Measurements from ENCODE around the gene KRTAP10-5. TPM values are rescaled to one million over a fixed set of nuclear protein-coding genes. Genes with fewer than 3 reads are reported as not detected.
"Not testable (repeated sequence)": the region's sequence is repeated elsewhere in the genome, so short reads cannot be mapped to it uniquely, and the experiment has no call there.

Gene KRTAP10-5
- polyA plus RNA-seq, 3 donors = not detected

DNA sequence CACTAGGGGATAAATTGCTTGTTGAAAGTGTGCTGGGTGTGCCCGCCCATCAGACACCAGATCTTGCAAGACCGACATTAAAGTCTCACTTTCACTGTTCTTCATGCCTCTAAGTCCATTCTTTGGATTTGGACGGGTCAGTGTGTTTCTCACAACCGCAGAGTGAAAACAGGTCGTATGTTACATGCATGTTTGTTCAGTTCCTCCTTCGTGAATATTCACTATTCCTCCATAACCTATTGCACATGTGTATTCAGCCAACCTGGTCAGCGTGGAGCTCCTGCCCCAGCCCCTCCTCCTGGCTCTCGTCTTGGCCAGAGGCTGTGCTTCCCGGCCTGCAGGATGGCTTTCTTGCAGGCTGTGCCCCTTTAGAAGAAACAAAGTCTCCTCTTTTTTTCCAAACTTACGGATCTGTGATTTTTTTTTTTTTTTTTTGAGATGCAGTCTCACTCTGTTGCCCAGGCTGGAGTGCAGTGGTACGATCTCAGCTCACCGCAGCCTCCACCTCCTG is 14.1 kb upstream of the KRTAP10-5 start:
- H3K27ac ChIP-seq (ENCODE audit: low read depth, low read length) = no peak overlapping the region
- 69 to 80% (median 76%) methylated on average over 12 of the region's 12 CpGs for WGBS, 3 donors

DNA sequence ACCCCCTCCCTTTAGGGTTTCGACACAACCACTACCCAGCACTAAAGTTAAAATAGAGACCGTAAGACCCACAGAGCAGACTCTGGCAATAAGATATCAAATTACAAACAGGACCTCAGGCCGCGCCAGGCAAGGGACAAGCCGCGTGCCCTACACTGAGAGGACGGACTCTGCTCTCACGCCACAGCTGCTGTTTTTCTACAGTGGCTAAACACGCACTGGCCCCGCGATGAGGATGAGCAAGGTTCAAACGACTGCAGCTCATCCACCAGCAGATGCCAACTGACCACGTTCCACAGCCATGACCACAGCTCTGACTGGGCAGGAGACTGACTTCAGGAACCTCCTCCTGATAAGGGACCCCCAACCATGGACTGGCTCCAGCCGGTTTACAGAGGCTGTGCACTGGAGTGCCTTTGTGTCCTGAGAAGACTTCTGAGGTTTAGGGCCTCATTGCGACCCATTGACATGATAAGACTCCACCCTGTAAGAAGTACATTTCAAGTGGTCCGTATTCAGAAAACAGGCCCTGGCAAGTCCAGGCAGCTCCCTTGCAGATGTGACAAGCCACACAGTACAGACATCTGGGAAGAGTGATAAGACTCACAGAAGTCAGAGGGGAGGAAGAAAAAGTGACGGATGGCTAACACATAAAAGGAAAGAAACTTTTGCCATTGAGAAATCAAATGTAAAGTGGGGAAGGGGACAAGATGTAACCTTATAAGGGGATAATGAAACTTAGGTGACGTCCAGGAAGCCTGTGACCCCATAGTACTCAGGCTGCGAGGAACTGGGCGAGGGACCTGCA is 13.4 kb upstream of the KRTAP10-5 start:
- WGBS, 3 donors = 41 to 65% (median 55%) methylated on average over 20 of the region's 20 CpGs
- H3K27ac ChIP-seq (ENCODE audit: low read depth, low read length) = no peak overlapping the region

DNA sequence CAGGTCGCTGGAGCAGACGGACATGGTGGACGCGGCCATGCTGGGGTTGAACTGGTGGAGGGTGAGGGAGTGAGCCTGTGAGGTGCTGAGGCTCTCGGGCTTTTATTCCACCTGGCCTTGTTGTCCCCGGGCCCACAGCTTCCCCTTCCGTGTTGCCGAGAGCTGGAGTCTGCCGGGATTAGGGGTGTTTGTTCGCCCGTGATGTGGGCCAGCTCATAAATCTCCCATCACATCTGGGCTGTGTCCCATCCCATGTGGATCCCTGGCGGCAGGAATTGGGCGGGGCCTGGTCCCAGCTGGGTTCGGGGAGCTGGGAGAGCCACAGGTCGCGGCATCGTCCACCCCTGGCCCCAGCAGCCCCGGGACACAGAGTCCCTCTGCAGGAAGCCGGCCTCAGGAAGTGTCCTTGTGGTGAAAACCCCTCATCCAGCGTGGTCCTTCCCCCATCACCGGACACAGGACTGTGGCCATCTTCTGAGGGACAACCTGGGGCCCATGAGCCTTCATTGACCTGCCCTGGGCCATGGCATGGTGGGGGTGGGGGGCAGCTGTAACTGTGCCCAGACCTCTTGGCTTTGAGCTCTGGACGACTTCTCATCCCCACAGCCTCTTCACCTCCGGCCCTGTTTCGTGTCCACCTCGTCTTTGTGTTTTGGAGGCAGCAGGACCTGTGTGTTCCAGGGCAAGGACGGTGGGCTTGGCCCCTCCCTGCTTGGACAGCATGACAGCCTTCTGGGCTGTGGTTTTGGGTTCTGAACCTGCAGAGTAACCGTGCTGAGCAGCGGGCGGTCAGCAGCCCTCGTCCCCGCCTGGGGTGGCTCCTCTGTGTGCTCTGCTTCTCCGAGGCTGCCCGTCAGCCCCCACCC is 12.3 kb upstream of the KRTAP10-5 start, which contains the start of gene KRTAP10-6:
Gene KRTAP10-6 (minus strand): TSS at position 60 of the 866 bp plus-strand sequence. CDS start 21 bp downstream, at position 39.
- 45 to 60% (median 59%) methylated on average over 33 of the region's 33 CpGs for WGBS, 3 donors
- H3K27ac ChIP-seq (ENCODE audit: low read depth, low read length) = no peak within 1 kb of the TSS

DNA sequence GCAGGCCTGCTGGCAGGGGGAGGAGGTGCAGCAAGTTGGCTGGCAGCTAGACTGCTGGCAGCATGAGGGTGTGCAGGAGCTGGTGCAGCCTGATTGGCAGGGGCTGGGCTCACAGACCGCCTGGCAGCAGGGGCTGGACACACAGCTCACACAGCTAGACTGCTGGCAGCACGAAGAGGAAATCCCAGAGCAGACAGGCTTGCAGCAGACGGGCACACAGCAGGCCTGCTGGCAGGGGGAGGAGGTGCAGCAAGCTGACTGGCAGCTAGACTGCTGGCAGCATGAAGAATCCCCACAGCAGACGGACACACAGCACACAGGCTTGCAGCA is 11.4 kb upstream of the KRTAP10-5 start:
- WGBS, 3 donors = 41 to 57% (median 50%) methylated on average over 1 to 4 of the region's 4 CpGs
- not testable (repeated sequence) for H3K27ac ChIP-seq (ENCODE audit: low read depth, low read length)

DNA sequence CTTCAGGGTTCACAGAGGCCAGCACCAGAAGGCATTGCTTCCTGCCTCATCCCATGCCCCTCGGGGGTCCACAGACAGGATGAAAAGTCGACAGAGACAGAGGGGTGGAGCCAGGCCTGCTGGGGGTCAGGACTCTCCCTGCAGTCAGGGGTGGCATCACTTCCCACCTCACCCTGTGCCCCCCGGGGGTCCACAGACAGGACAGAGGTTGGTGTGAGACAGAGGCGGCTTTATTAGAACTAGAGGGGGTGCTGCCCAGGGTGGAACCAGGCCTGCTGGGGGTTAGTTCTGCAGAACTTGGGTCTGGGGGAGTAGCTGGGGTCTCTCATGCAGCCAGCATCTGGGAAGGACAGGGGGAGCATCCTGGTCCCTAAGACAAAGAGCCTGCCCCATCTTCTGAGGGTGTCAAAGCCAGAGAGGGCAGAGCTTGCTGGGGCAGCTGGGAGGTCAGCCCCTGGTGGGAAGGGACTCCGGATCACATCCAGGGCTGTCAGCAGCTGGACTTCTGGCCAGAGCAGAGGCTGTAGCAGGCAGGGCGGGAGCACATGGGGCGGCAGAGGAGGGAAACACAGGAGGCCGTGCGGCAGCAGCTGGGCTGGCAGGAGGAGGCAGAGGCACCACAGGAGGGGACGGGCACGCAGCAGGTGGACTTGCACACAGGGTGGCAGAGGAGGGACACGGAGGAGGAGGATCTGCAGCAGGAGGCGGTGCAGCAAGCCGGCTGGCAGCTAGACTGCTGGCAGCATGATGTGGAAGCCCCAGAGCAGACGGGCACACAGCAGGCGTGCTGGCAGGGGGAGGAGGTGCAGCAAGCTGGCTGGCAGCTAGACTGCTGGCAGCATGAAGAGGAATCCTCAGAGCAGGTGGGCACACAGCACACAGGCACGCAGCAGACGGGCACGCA is 10.7 kb upstream of the KRTAP10-5 start:
- WGBS, 3 donors = 45 to 64% (median 59%) methylated on average over 11 to 18 of the region's 19 CpGs
- H3K27ac ChIP-seq (ENCODE audit: low read depth, low read length) = not testable (repeated sequence)

DNA sequence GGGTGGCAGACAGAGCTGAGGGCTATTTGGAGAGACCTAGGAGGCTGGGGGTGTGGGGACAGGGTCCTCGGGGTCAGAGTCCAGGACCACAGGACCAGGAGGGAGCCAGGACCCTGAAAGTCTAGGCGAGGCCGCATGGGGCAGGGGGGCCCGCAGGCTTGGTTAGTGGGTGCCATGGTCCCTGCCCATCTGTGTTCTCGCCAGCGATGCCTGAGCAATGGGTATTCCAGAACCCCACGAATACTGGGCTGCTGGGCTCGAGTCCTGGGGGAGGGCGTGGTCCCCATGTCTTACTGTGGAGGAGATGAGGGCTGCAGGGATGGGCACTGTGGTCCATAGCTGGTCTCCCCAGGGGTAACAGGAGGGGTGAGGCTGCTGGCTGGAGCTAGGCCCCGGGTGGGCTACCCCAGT is 9.9 kb upstream of the KRTAP10-5 start:
- WGBS, 3 donors = 74 to 82% (median 76%) methylated on average over 9 to 10 of the region's 10 CpGs
- no peak overlapping the region for H3K27ac ChIP-seq (ENCODE audit: low read depth, low read length)

DNA sequence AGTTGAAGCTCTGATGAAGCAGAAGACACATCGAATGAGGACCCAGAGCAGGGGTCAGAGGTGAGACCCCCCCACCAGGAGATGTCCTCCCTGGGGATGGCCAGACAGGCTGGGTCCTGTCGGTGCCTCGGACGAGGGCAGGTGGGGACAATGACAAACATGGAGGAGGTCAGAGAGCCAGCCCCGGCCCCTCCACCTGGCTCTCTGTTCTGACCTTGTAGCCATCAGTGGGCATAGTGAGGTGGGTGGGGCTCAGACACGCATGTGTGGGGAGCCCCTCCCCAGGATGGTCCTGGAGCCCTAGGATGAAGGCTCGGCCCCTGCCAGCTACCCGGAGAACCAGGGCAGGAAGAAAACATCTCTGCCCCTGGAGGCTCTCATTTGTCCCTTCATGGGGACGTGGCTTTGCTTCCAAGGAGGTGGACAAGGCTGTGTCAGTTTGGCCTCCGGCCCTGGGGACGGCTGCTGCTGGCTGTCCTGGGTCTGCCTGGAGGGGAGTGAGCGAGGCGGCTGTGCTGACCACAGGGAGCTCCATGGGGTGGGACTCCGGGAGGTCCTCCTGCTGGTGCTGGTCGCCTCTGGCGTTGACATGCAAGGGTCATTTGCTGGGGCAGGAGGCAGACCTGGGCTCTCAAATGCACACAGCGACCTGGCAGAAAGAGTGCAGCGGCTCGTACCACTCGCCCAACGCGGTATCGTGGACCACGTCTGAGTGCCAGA is 9.3 kb upstream of the KRTAP10-5 start:
- no peak overlapping the region for H3K27ac ChIP-seq (ENCODE audit: low read depth, low read length)
- WGBS, 3 donors = 69 to 78% (median 74%) methylated on average over 22 to 24 of the region's 24 CpGs

DNA sequence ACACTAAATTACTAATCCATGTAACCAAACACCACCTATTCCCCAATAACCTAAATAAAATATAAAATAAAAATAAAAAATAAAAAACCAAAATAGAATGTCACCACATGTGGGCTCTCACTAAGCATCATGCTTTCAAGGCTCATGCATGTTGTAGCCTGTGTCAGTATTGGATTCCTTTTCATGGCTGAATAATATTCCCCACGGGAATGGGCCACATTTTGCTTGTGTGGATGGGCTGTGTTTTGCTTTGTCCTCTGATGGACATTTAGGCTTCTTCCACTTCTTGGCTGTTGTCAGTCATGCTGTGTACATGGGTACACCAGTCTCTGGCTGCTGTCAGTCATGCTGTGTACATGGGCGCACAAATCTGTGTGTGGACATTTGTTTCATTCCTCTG is 8.7 kb upstream of the KRTAP10-5 start:
- no peak overlapping the region for H3K27ac ChIP-seq (ENCODE audit: low read depth, low read length)
- 94 to 100% (median 94%) methylated on average over 2 of the region's 2 CpGs for WGBS, 3 donors

DNA sequence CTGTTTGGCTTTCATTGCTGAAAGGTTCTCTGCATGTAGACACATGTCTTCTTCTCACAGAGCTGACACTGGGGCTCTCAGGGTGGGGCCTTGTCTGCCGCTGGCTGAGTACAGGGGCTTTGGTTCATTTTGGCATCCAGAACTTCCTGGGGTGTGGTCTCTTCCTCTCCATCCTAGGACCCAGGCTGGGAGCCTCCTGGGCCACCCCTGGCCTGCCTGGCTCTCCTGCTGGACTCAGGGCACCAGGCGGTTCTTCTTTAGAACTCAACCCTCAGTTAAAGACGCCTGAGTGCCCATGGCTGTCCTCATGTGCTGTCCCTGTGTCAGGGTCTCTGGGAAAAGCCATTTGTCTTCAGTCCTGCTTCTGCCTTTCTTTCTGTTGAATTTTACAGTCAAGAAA is 5.5 kb upstream of the KRTAP10-5 start:
- H3K27ac ChIP-seq (ENCODE audit: low read depth, low read length) = no peak overlapping the region
- 72 to 80% (median 78%) methylated on average over 3 of the region's 3 CpGs for WGBS, 3 donors

DNA sequence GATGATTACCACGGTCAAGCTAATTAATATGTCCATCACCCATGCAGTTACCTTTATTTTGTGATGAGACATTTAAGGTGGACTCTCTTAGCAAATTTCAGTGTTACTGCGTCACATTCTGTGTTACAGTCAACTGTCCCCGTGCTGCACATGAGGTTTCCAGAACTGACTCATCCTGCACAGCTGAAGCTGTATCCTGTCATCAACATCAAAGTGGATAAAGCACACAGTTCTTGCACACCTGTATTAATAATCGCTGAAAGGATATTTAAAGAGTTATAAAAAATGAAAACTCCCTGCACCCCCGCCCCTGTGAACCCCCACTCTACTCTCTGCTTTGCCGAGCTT is 3.4 kb upstream of the KRTAP10-5 start:
- 57 to 81% (median 71%) methylated on average over 6 of the region's 6 CpGs for WGBS, 3 donors

DNA sequence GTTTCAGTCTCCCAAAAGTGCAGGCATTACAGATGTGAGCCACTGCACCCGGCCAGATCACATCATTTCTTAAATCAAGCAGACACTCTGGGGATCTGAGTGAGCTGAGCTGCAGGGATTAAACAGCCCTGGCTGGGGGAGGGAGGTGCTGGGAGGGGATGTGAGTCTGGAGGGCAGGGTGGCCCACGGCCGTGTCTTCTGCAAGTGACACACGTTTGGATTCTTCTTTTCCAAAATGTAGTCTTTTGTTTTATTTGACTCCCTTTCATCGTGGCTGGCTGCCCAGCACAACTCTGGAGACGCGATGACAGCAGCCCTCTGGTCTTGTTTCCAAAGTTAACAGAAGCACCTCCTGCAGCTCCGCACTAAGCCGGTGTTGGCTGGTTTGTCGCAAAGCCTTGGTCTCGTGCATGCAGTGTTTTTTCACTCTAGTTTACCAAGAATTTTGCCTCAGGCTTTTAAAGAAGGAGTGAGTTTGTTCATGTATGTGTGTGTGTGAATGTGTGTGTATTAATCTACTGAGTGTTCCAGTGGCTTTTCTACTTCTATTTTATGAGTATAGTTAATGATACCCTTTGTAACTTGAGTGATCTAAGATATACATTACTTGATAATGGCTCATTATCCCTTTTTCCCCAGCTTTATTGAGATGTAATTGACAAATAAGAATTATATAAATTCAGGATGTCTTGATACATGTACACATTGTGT is 2.8 kb upstream of the KRTAP10-5 start:
- WGBS, 3 donors = 27 to 48% (median 30%) methylated on average over 11 of the region's 11 CpGs
- no peak overlapping the region for H3K27ac ChIP-seq (ENCODE audit: low read depth, low read length)

More for the DNA sequence above, 3.4 kb upstream of the KRTAP10-5 start:
- H3K27ac ChIP-seq (ENCODE audit: low read depth, low read length) = no peak overlapping the region

DNA sequence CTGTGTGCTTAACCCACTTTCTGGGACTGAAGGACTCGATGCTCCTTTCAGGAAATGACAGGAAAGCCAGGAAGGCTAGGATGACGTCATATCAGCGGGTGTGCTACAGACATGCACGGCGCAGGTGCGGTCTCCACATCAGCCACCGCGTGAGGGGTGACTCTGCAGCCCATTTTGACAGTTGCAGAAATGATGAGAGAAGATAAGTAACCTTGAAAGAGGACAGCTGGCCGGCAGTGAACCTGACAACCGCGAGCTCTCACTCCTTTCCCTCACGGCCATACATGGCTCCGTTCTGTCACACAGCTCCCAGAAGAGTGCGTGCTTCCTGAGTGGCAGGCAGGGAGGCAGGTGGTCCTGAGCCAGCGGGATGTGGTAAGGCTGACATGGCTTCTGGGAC is 1.7 kb upstream of the KRTAP10-5 start:
- 71 to 75% (median 75%) methylated on average over 15 of the region's 15 CpGs for WGBS, 3 donors
- H3K27ac ChIP-seq (ENCODE audit: low read depth, low read length) = no peak overlapping the region

DNA sequence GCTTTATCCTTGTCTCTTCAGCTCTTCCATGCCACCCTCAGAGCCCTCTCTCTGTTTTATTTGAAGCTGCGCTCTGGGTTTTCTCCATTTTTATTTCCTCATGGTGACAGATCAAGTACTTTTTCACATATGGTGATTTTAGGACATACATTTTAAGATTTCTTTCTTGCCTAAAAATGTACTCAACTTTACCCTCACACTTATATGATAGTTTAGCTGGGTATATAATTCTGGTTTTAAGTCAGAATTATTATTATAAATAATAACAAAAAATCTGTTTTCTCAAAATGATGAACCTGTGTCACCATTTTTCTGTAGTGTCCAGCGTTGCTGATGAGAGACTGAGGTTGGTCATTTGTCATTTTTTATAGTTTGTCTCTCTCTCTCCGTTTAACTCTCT is 754 bp upstream of the KRTAP10-5 start:
- WGBS, 3 donors = 79 to 92% (median 80%) methylated on average over 3 of the region's 3 CpGs
- H3K27ac ChIP-seq (ENCODE audit: low read depth, low read length) = no peak overlapping the region

DNA sequence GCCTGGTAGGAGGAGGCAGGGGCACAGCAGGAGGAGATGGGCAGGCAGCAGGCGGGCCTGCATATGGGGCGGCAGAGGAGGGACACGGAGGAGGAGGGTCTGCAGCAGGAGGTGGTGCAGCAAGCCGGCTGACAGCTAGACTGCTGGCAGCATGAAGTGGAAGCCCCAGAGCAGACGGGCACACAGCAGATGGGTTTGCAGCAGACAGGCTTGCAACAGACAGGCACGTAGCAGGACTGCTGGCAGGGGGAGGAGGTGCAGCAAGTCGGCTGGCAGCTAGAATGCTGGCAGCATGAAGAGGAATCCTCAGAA is 615 bp downstream of the KRTAP10-5 start:
- H3K27ac ChIP-seq (ENCODE audit: low read depth, low read length) = no peak overlapping the region
- WGBS, 3 donors = 60 to 80% (median 75%) methylated on average over 7 of the region's 7 CpGs

DNA sequence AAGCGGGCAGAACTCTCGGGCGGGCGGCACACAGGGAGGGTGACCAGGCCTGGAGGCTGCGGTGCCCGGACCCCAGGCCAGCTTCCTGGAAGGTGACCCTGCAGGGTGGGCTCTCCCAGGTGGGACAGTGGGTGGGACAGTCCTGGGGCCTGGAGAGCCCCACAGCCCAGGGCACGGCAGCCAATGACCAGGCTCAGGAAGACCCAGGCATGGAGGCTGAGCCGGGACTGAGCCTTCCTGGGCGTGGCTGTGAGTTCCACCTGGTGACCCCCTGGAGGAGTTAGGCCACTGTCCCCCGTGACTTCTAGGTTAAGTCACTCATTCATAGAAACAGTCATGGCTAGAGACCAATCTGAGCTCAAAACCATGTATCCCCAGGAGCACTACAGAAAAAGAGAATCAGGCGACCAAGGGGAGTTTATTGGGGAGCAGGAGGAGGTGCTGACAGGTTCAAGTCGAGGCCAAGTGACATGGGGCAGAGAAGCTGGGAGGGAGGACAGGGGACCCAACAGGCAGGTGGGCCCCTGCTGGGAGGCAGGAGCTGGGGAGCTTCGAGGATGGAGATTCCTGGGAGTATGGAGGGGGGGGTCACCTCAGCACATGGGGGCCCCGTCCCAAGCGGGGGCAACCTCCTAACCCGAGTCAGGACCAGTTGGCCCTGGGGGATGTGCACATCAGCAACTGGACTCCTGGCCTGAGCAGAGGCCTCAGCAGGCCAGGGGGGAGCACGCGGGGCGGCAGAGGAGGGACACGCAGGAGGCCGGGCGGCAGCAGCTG is 1.2 kb downstream of the KRTAP10-5 start:
- whole genome bisulfite sequencing, 3 donors = 64 to 77% (median 77%) methylated on average over 17 to 22 of the region's 22 CpGs

DNA sequence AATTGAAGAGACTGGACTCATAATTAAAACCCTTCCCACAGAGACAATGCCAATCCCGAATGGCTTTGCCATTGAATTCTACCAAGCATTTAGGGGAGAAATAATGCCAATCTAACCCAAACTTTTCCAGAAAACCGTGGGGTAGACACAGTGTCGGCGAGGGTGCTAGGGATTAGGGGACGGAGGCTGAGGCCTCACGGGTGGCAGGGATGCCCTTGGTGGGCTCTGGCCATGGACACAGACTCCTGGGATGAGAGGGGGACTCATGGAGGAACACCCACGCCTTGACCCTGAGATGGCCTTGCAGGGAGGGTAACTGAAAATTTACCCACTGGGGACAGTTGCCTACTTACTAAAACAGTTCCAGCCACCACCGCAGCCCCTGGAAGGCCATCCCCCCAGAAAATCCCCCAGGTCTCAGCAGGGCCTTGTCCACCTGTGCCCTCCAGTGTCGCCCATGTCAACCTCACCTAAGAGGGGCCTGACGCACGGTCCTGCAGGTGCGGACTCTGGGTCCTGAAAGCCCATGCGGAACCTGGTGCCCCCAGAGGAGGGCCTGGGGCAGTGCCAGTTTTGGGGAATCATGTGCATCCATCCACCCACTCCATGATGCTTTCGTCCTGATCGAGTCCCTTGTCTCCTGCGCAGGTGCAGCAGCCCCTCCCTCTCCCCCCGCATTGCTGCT is 1.9 kb downstream of the KRTAP10-5 start:
- WGBS, 3 donors = 90 to 93% (median 91%) methylated on average over 17 of the region's 17 CpGs
- no peak overlapping the region for H3K27ac ChIP-seq (ENCODE audit: low read depth, low read length)

More for the DNA sequence above, 1.2 kb downstream of the KRTAP10-5 start:
- H3K27ac ChIP-seq (ENCODE audit: low read depth, low read length) = no peak overlapping the region
